ENCODE data around the gene TMEM18. TPM values are rescaled to one million over a fixed set of nuclear protein-coding genes. Genes with fewer than 3 reads are reported as not detected.
"Not testable (repeated sequence)": the region's sequence is repeated elsewhere in the genome, so short reads cannot be mapped to it uniquely, and the experiment has no call there.

TMEM18 gene
- total RNA-seq, 1 donor from 2014 or later, result 50.0 TPM

- DNase-seq (ENCODE audit: low spot score), result no peak
- Mint-ChIP-seq H3K9me3 (peaks cover 28% of the 10 kb centered on the region), H3K4me1 (peaks cover 4% of the 10 kb centered on the region), H3K27ac (no peak overlapping the region), H3K4me3 (no peak overlapping the region), H3K36me3 (peaks cover 34% of the 10 kb centered on the region), H3K27me3 (ENCODE audit: insufficient read depth, low read depth) (peaks cover 4% of the 10 kb centered on the region)
- Histone ChIP-seq H3K4me2 (no peak overlapping the region), H3K36me3 (no peaks in the 10 kb centered on the region), H3K27ac (no peak overlapping the region), H2AFZ (replicated peaks) (no peak overlapping the region), H3K4me1 (no peaks in the 10 kb centered on the region), H3K4me3 (no peak overlapping the region), H3K27me3 (no peaks in the 10 kb centered on the region), H3K9me3 (ENCODE audit: low read depth) (no peaks in the 10 kb centered on the region), H3K79me2 (ENCODE audit: low read depth) (no peaks in the 10 kb centered on the region), H3K9ac (no peak overlapping the region), H4K20me1 (ENCODE audit: low read depth) (no peaks in the 10 kb centered on the region), H3F3A (ENCODE audit: low read depth) (no peaks in the 10 kb centered on the region)
- TF ChIP-seq EZH2 (IDR thresholded peaks at IDR 0.05), result no peak
- TF ChIP-seq EZH2phosphoT487 (IDR thresholded peaks at IDR 0.05), result no peak
- TF ChIP-seq, protein P1, sequence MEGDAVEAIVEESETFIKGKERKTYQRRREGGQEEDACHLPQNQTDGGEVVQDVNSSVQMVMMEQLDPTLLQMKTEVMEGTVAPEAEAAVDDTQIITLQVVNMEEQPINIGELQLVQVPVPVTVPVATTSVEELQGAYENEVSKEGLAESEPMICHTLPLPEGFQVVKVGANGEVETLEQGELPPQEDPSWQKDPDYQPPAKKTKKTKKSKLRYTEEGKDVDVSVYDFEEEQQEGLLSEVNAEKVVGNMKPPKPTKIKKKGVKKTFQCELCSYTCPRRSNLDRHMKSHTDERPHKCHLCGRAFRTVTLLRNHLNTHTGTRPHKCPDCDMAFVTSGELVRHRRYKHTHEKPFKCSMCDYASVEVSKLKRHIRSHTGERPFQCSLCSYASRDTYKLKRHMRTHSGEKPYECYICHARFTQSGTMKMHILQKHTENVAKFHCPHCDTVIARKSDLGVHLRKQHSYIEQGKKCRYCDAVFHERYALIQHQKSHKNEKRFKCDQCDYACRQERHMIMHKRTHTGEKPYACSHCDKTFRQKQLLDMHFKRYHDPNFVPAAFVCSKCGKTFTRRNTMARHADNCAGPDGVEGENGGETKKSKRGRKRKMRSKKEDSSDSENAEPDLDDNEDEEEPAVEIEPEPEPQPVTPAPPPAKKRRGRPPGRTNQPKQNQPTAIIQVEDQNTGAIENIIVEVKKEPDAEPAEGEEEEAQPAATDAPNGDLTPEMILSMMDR (IDR thresholded peaks at IDR 0.05), result no peak
Measured at GRCh38 chr2:689237-689636, 12.0 kb upstream of the TMEM18 start.

DNA sequence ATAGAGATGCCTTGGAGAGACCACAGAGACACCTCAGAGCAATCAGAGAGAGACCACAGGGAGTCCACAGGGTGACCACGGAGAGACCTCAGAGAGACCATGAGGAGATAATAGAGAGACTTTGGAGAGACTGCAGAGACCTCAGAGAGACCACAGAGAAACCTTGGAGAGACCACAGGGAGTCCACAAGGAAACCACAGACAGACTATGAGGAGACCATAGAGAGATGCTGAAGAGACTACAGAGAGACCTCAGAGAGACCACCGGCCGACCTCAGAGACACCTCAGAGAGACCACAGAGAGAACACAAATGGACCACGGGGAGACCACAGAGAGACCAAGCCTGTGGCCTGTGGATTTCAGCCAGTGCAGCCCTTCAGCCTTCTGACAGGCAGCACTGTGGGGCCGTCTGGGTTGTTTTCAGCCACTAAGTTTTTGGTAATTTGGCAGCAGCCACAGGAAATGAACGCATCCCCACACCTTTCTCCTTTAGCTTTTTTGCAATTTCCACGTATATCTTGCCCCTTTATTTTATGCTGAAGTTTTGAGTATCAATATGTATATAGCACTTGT, 11.4 kb upstream of the TMEM18 start:
- TF ChIP-seq EZH2 (IDR thresholded peaks at IDR 0.05), result no peak
- TF ChIP-seq EZH2phosphoT487 (IDR thresholded peaks at IDR 0.05), result no peak
- TF ChIP-seq, protein P1 (IDR thresholded peaks at IDR 0.05), result no peak
- Histone ChIP-seq H3K79me2 (ENCODE audit: low read depth) (no peaks in the 10 kb centered on the region), H3K4me3 (no peak overlapping the region), H3K9me3 (ENCODE audit: low read depth) (no peaks in the 10 kb centered on the region), H3K4me1 (no peaks in the 10 kb centered on the region), H3F3A (ENCODE audit: low read depth) (no peaks in the 10 kb centered on the region), H3K27ac (no peak overlapping the region), H3K27me3 (no peaks in the 10 kb centered on the region), H3K9ac (no peak overlapping the region), H3K36me3 (no peaks in the 10 kb centered on the region), H3K4me2 (no peak overlapping the region), H2AFZ (replicated peaks) (no peak overlapping the region), H4K20me1 (ENCODE audit: low read depth) (no peaks in the 10 kb centered on the region)
- peaks cover 4% of the 10 kb centered on the region for H3K27me3 Mint-ChIP-seq (ENCODE audit: insufficient read depth, low read depth)
- H3K4me3 Mint-ChIP-seq, result no peak overlapping the region
- no peak overlapping the region for H3K27ac Mint-ChIP-seq
- H3K36me3 Mint-ChIP-seq, result peaks cover 40% of the 10 kb centered on the region
- peaks cover 4% of the 10 kb centered on the region for H3K4me1 Mint-ChIP-seq
- DNase-seq (ENCODE audit: low spot score), result no peak
- peaks cover 33% of the 10 kb centered on the region for H3K9me3 Mint-ChIP-seq

GRCh38 chr2:685421-685820, 8.2 kb upstream of the TMEM18 start:
- H4K20me1 ChIP-seq (ENCODE audit: low read depth), result no peaks in the 10 kb centered on the region
- H2AFZ ChIP-seq (replicated peaks), result no peak overlapping the region
- H3K9me3 ChIP-seq (ENCODE audit: low read depth), result no peaks in the 10 kb centered on the region
- no peak for DNase-seq (ENCODE audit: low spot score)
- no peak overlapping the region for H3K4me2 ChIP-seq
- no peaks in the 10 kb centered on the region for H3K4me1 ChIP-seq
- H3K4me3 ChIP-seq, result no peak overlapping the region
- no peaks in the 10 kb centered on the region for H3K79me2 ChIP-seq (ENCODE audit: low read depth)
- H3K27ac ChIP-seq, result no peak overlapping the region
- no peak overlapping the region for H3K4me3 Mint-ChIP-seq
- H3K27me3 Mint-ChIP-seq (ENCODE audit: insufficient read depth, low read depth), result peaks cover 2% of the 10 kb centered on the region
- H3K36me3 ChIP-seq, result no peaks in the 10 kb centered on the region
- H3K27me3 ChIP-seq, result no peaks in the 10 kb centered on the region
- no peak overlapping the region for H3K9ac ChIP-seq
- H3K4me1 Mint-ChIP-seq, result peaks cover 11% of the 10 kb centered on the region
- no peak overlapping the region for H3K27ac Mint-ChIP-seq
- TF ChIP-seq, protein P1 (IDR thresholded peaks at IDR 0.05), result no peak
- TF ChIP-seq EZH2 (IDR thresholded peaks at IDR 0.05) (no peak), EZH2phosphoT487 (IDR thresholded peaks at IDR 0.05) (no peak)
- H3K36me3 Mint-ChIP-seq, result peaks cover 58% of the 10 kb centered on the region
- no peaks in the 10 kb centered on the region for H3F3A ChIP-seq (ENCODE audit: low read depth)
- H3K9me3 Mint-ChIP-seq, result peaks cover 36% of the 10 kb centered on the region

DNA sequence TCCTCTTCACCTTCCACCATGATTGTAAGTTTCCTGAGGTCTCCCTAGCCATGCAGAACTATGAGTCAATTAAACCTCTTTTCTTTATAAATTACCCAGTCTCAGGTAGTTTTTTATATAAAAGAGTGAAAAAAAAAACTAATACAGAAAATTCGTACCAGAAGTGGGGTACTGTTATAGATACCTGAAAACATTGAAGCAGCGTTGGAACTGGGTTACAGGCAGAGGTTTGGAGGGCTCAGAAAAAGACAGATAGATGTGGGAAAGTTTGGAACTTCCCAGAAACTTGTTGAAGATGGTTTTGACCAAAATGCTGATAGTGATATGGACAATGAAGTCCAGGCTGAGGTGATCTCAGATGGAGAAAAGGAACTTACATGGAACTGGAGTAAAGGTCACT, 7.7 kb upstream of the TMEM18 start:
- peaks cover 11% of the 10 kb centered on the region for H3K4me1 Mint-ChIP-seq
- H3K4me1 ChIP-seq; DNase-seq (ENCODE audit: low spot score); H3K9me3 ChIP-seq (ENCODE audit: low read depth); H3K4me3 ChIP-seq; H4K20me1 ChIP-seq (ENCODE audit: low read depth); H3K27ac Mint-ChIP-seq; H3K79me2 ChIP-seq (ENCODE audit: low read depth); H2AFZ ChIP-seq (replicated peaks); H3K4me2 ChIP-seq; H3K36me3 ChIP-seq; H3K4me3 Mint-ChIP-seq; H3K27me3 Mint-ChIP-seq (ENCODE audit: insufficient read depth, low read depth); H3F3A ChIP-seq (ENCODE audit: low read depth); H3K9ac ChIP-seq; H3K27me3 ChIP-seq; H3K27ac ChIP-seq: not testable (repeated sequence)
- peaks cover 58% of the 10 kb centered on the region for H3K36me3 Mint-ChIP-seq
- H3K9me3 Mint-ChIP-seq, result peaks cover 36% of the 10 kb centered on the region

Measured in neural progenitor cell (in vitro differentiated cells).